ENCODE results near the gene KCNQ1OT1.

The KCNQ1OT1 gene

GRCh38 chr11:2725368-2726300, 25.8 kb upstream of the KCNQ1OT1 start:
- H3K27me3 ChIP-seq, result no peaks in the 10 kb centered on the region

GRCh38 chr11:2724653-2725367, 25.0 kb upstream of the KCNQ1OT1 start:
- Histone ChIP-seq H3K36me3 (no peaks in the 10 kb centered on the region), H3K27me3 (no peaks in the 10 kb centered on the region), H3K9me3 (no peaks in the 10 kb centered on the region), H3K4me1 (ENCODE audit: control insufficient read depth in 1 of 2, insufficient read depth in 1 of 2, low read depth in 1 of 2, low read length in 1 of 2) (no peaks in the 10 kb centered on the region), H3K4me3 (ENCODE audit: low read depth in 1 of 2, low read length in 1 of 2) (no peak overlapping the region), H3K27ac (no peak overlapping the region)
- no peak for TF ChIP-seq CTCF (IDR thresholded peaks at IDR 0.05)

More at GRCh38 chr11:2725368-2726300, 25.8 kb upstream of the KCNQ1OT1 start:
- Histone ChIP-seq H3K4me3 (ENCODE audit: low read depth in 1 of 2, low read length in 1 of 2) (no peak overlapping the region), H3K36me3 (no peaks in the 10 kb centered on the region), H3K27ac (no peak overlapping the region), H3K9me3 (no peaks in the 10 kb centered on the region), H3K4me1 (ENCODE audit: control insufficient read depth in 1 of 2, insufficient read depth in 1 of 2, low read depth in 1 of 2, low read length in 1 of 2) (no peaks in the 10 kb centered on the region)
- no peak for TF ChIP-seq CTCF (IDR thresholded peaks at IDR 0.05)

- H3K27ac ChIP-seq, result no peak overlapping the region
- no peaks in the 10 kb centered on the region for H3K36me3 ChIP-seq
- no peak overlapping the region for H3K4me3 ChIP-seq (ENCODE audit: low read depth in 1 of 2, low read length in 1 of 2)
- no peaks in the 10 kb centered on the region for H3K9me3 ChIP-seq
- H3K27me3 ChIP-seq, result no peaks in the 10 kb centered on the region
- no peak for TF ChIP-seq CTCF (IDR thresholded peaks at IDR 0.05)
- H3K4me1 ChIP-seq (ENCODE audit: control insufficient read depth in 1 of 2, insufficient read depth in 1 of 2, low read depth in 1 of 2, low read length in 1 of 2), result no peaks in the 10 kb centered on the region
These were observed 24.3 kb upstream of the KCNQ1OT1 start for GRCh38 chr11:2724104-2724503.

- no peaks in the 10 kb centered on the region for H3K27me3 ChIP-seq
These were observed 23.2 kb upstream of the KCNQ1OT1 start for GRCh38 chr11:2722955-2723354.

More at GRCh38 chr11:2722955-2723354, 23.2 kb upstream of the KCNQ1OT1 start:
- no peak for TF ChIP-seq CTCF (IDR thresholded peaks at IDR 0.05)
- Histone ChIP-seq H3K4me1 (ENCODE audit: control insufficient read depth in 1 of 2, insufficient read depth in 1 of 2, low read depth in 1 of 2, low read length in 1 of 2) (no peaks in the 10 kb centered on the region), H3K9me3 (no peaks in the 10 kb centered on the region), H3K27ac (no peak overlapping the region), H3K4me3 (ENCODE audit: low read depth in 1 of 2, low read length in 1 of 2) (no peak overlapping the region), H3K36me3 (no peaks in the 10 kb centered on the region)
